ENCODE data around the gene HDLBP. TPM values are rescaled to one million over a fixed set of nuclear protein-coding genes. Genes with fewer than 3 reads are reported as not detected.
A peak's percentile ranks its signal among the peaks of the same experiment; 100 is the strongest.

The HDLBP gene
- 979 to 1,131 TPM (median 989 TPM) in 3 replicates for total RNA-seq
- long read RNA-seq, full-length matches to known transcripts = 1,540 of 1,904 reads
- long read RNA-seq, partial matches to known transcripts = 194 of 1,904 reads
- long read RNA-seq, other reads (novel, unspliced or antisense) = 170 of 1,904 reads

DNA sequence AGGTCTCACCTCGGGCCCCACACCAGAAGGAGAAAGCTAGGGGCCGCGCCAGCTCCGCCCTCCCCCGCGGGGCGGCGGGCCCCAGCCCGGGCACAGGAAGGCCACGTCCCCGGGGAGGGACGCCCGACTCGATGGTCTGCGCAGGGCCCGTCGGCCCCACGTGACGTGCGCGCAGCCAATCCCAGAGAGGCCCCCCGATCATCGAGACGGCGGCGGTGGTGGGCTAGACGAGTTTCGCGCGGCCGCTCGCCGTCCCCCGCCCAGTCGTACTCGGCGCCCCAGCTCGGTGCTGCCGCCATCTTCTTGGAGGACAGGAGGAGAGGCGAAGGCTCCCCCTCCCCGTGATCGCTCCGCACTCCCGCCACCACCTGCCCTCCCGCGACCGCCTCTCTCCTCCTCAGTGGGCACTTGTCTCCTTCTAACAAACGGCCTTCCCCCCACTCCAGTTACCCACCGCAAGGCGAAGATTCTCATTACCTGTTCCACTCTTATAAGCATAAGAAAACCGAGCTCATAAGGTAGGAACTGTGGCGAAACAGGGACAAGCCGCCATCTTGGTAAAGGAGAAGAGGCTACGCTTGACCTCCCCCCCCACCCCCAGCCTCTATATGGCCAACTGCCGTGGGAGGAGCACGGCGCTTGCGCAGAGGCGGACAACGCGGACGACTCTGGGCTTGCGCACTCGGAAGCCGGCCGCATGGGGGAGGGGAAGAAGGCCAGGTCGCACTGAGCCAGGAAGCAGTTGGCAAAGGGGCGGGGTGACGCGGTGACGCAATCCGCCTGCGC lies at the start of gene HDLBP:
HDLBP (minus strand) TSS at position 580 of the 786 bp plus-strand sequence. CDS start 48,803 bp downstream, outside the sequence.
- H3K4me1 Mint-ChIP-seq (ENCODE audit: low read depth) = peaks cover 72% of the 10 kb centered on the region

GRCh38 chr2:241364781-241365180 lies 49.3 kb upstream of the HDLBP start:
- H3K27me3 Mint-ChIP-seq (ENCODE audit: low read depth) = no peaks in the 10 kb centered on the region
- TF ChIP-seq, protein P1, sequence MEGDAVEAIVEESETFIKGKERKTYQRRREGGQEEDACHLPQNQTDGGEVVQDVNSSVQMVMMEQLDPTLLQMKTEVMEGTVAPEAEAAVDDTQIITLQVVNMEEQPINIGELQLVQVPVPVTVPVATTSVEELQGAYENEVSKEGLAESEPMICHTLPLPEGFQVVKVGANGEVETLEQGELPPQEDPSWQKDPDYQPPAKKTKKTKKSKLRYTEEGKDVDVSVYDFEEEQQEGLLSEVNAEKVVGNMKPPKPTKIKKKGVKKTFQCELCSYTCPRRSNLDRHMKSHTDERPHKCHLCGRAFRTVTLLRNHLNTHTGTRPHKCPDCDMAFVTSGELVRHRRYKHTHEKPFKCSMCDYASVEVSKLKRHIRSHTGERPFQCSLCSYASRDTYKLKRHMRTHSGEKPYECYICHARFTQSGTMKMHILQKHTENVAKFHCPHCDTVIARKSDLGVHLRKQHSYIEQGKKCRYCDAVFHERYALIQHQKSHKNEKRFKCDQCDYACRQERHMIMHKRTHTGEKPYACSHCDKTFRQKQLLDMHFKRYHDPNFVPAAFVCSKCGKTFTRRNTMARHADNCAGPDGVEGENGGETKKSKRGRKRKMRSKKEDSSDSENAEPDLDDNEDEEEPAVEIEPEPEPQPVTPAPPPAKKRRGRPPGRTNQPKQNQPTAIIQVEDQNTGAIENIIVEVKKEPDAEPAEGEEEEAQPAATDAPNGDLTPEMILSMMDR (IDR thresholded peaks at IDR 0.05) = no peak
- no peak for DNase-seq (ENCODE audit: low spot score)
- H3K36me3 Mint-ChIP-seq (ENCODE audit: low read depth) = peaks cover 2% of the 10 kb centered on the region
- no peak overlapping the region for H3K4me3 Mint-ChIP-seq (ENCODE audit: unreplicated experiment)
- peaks cover 3% of the 10 kb centered on the region for H3K9me3 Mint-ChIP-seq (ENCODE audit: low read depth)
- peaks cover 38% of the 10 kb centered on the region for H3K4me1 Mint-ChIP-seq (ENCODE audit: low read depth)
- H3K27ac Mint-ChIP-seq (ENCODE audit: unreplicated experiment) = no peak overlapping the region

More for the DNA sequence above, at the start of gene HDLBP:
- peak within 1 kb of the TSS; percentile 100 for H3K4me3 Mint-ChIP-seq (ENCODE audit: unreplicated experiment)
- H3K36me3 Mint-ChIP-seq (ENCODE audit: low read depth) = peaks cover 2% of the 10 kb centered on the region
- no peaks in the 10 kb centered on the region for H3K9me3 Mint-ChIP-seq (ENCODE audit: low read depth)
- TF ChIP-seq, protein P1 (IDR thresholded peaks at IDR 0.05) = peak; percentile 78
- peak; percentile 99 for DNase-seq (ENCODE audit: low spot score)
- peak within 1 kb of the TSS; percentile 100 for H3K27ac Mint-ChIP-seq (ENCODE audit: unreplicated experiment)
- H3K27me3 Mint-ChIP-seq (ENCODE audit: low read depth) = no peaks in the 10 kb centered on the region

- H3K9me3 Mint-ChIP-seq (ENCODE audit: low read depth) = peaks cover 3% of the 10 kb centered on the region
Observed at GRCh38 chr2:241363426-241363825, 48.0 kb upstream of the HDLBP start.

DNA sequence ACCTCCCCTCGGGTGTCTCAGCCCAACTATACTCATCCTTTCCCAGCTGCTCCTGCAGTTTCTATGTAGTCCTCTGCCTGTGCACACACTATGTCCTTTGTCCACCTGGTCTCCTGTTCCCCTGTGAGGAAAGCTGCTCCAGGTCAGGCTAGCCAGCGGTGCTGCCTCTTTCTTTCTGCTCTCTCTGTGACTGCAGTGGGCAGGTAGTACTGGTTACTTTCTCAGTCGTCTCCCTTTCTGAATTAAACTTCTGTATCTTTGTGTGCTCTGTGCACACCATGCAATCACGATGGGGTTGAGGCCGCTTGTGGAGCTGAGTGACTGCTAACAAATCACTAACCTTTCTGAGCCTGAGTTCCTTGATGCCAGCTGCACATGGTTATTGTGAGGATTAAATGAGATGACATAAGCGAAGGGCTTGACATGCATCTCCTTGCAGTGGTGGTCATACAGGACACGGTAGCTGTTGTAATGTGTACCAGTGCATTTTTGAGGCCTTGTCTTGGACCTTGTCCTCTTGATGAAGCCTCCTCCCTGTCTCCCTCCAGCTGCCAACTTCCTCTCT lies 44.1 kb upstream of the HDLBP start:
- DNase-seq (ENCODE audit: low spot score) = no peak
- TF ChIP-seq, protein P1 (IDR thresholded peaks at IDR 0.05) = no peak
- peaks cover 2% of the 10 kb centered on the region for H3K36me3 Mint-ChIP-seq (ENCODE audit: low read depth)
- H3K27ac Mint-ChIP-seq (ENCODE audit: unreplicated experiment) = no peak overlapping the region
- H3K9me3 Mint-ChIP-seq (ENCODE audit: low read depth) = peaks cover 3% of the 10 kb centered on the region
- H3K27me3 Mint-ChIP-seq (ENCODE audit: low read depth) = no peaks in the 10 kb centered on the region
- no peak overlapping the region for H3K4me3 Mint-ChIP-seq (ENCODE audit: unreplicated experiment)
- peaks cover 54% of the 10 kb centered on the region for H3K4me1 Mint-ChIP-seq (ENCODE audit: low read depth)

More at GRCh38 chr2:241363426-241363825, 48.0 kb upstream of the HDLBP start:
- DNase-seq (ENCODE audit: low spot score) = no peak
- peaks cover 42% of the 10 kb centered on the region for H3K4me1 Mint-ChIP-seq (ENCODE audit: low read depth)
- H3K27me3 Mint-ChIP-seq (ENCODE audit: low read depth) = no peaks in the 10 kb centered on the region
- TF ChIP-seq, protein P1 (IDR thresholded peaks at IDR 0.05) = no peak
- H3K36me3 Mint-ChIP-seq (ENCODE audit: low read depth) = peaks cover 2% of the 10 kb centered on the region
- H3K4me3 Mint-ChIP-seq (ENCODE audit: unreplicated experiment) = no peak overlapping the region
- H3K27ac Mint-ChIP-seq (ENCODE audit: unreplicated experiment) = peak overlapping the region; percentile 29

- Mint-ChIP-seq H3K4me1 (ENCODE audit: low read depth) (peaks cover 53% of the 10 kb centered on the region), H3K27ac (ENCODE audit: unreplicated experiment) (no peak overlapping the region), H3K4me3 (ENCODE audit: unreplicated experiment) (no peak overlapping the region), H3K9me3 (ENCODE audit: low read depth) (no peaks in the 10 kb centered on the region), H3K36me3 (ENCODE audit: low read depth) (peaks cover 1% of the 10 kb centered on the region), H3K27me3 (ENCODE audit: low read depth) (no peaks in the 10 kb centered on the region)
- TF ChIP-seq, protein P1 (IDR thresholded peaks at IDR 0.05) = no peak
- no peak for DNase-seq (ENCODE audit: low spot score)
Observed at GRCh38 chr2:241358470-241358869, 43.0 kb upstream of the HDLBP start.

Data from chondrocyte (in vitro differentiated cells).